ENCODE results near the gene WIPF3.

WIPF3 gene

GRCh38 chr7:29926216-29926615 lies 119.9 kb downstream of the WIPF3 start:
- FAIRE-seq: no peak
- no peak for DNase-seq (ENCODE audit: insufficient read length, low spot score)

DNA sequence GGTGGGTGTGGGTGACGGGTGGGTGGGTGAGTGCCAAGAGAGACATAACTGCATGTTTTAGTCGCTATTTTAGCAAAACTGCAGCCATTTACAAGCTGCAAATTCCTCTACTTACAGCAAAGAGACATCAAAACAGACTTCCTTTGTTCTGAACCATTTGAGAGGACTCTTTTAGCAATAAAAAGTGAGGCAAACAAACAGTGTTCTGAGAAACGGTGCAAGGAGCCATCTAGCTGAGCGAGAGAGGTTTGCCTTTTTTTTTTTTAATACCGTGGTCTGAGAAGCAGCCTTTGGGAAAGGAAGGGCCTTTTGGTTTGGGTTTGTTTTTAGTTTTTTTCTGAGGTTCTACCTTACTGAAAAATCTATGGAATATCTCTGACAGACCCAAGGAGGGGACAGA lies 120.4 kb downstream of the WIPF3 start:
- no peak for FAIRE-seq
- DNase-seq (ENCODE audit: insufficient read length, low spot score): no peak
- TF ChIP-seq TAF1 (IDR thresholded peaks at IDR 0.05; ENCODE audit: low read depth, low read length) (no peak), POLR2AphosphoS5 (IDR thresholded peaks at IDR 0.05; ENCODE audit: low read depth, low read length) (no peak), POLR2A (IDR thresholded peaks at IDR 0.05; ENCODE audit: low read depth, low read length) (no peak), POU2F2 (IDR thresholded peaks at IDR 0.05; ENCODE audit: low read depth, low read length) (no peak)

More at GRCh38 chr7:29926216-29926615, 119.9 kb downstream of the WIPF3 start:
- TF ChIP-seq POU2F2 (IDR thresholded peaks at IDR 0.05; ENCODE audit: low read depth, low read length): no peak
- TF ChIP-seq TAF1 (IDR thresholded peaks at IDR 0.05; ENCODE audit: low read depth, low read length): no peak
- TF ChIP-seq SPI1 (IDR thresholded peaks at IDR 0.05; ENCODE audit: low read depth, low read length): no peak
- TF ChIP-seq POLR2AphosphoS5 (IDR thresholded peaks at IDR 0.05; ENCODE audit: low read depth, low read length): no peak
- no peak for TF ChIP-seq POLR2A (IDR thresholded peaks at IDR 0.05; ENCODE audit: low read depth, low read length)
- no peak for TF ChIP-seq PAX5 (IDR thresholded peaks at IDR 0.05; ENCODE audit: insufficient read depth, low read length, severe bottlenecking)

DNA sequence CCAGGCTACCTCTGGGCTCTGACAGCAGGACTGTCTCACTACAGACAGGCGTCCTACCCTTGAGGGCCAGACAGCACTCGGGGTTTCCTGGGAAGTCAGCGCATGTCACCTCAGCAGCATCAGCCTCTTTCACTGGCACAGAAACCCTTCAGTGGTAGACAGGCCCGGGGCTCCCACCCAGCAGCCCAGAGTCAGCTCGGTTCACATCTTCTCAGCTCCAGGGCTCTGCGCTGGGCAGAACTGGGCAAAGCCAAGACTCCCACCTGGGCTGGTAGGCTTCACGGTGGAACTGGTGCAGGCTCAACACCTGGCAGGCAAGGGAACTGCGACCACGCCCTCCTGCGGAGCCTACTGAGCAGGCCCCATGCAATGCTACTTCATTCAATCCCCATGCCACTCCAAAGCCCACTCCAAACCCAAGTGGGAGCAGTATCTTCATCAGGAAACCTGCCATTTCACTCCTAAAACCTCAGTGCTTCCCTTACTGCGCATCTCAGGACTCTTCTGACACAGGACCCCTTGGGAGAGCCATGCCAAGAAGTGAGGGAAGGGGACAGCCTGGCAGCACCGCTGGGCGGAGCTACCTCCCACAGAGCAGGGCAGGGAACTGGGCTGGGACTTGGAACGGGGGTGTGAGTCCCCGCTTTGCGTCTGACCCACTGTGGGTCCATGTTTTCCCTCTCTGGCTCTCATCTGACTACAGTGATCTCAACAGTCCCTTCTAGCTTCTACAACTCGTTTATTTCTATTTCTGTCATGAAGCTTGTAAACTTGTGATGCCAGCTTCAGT lies 122.9 kb downstream of the WIPF3 start:
- DNase-seq (ENCODE audit: insufficient read length, low spot score): no peak
- TF ChIP-seq TAF1 (IDR thresholded peaks at IDR 0.05; ENCODE audit: low read depth, low read length): no peak
- no peak for TF ChIP-seq POLR2A (IDR thresholded peaks at IDR 0.05; ENCODE audit: low read depth, low read length)
- TF ChIP-seq SPI1 (IDR thresholded peaks at IDR 0.05; ENCODE audit: low read depth, low read length): no peak
- TF ChIP-seq POLR2AphosphoS5 (IDR thresholded peaks at IDR 0.05; ENCODE audit: low read depth, low read length): no peak
- TF ChIP-seq POU2F2 (IDR thresholded peaks at IDR 0.05; ENCODE audit: low read depth, low read length): no peak
- TF ChIP-seq PAX5 (IDR thresholded peaks at IDR 0.05; ENCODE audit: insufficient read depth, low read length, severe bottlenecking): no peak
- no peak for FAIRE-seq

DNA sequence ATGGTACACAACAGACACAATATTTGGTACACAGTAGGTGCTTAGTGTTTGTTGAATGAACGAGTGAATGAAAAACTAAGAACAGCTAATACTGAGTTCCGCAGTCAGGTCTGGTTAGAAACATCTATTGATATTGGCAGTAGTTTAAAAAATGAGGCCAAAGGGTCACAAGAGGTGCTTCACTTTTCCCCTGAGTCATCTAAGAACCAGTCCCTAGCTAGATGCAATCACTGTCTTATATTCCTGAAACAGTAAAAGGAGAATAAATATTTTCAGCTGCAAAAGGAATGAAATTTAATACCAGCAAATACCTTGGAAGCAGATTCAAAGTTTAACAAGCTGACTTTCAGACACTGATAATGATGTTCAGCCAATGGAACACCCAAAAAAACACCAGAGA lies 128.8 kb downstream of the WIPF3 start:
- no peak for DNase-seq (ENCODE audit: insufficient read length, low spot score)
- FAIRE-seq: no peak
- TF ChIP-seq TAF1 (IDR thresholded peaks at IDR 0.05; ENCODE audit: low read depth, low read length) (no peak), POLR2AphosphoS5 (IDR thresholded peaks at IDR 0.05; ENCODE audit: low read depth, low read length) (no peak), POU2F2 (IDR thresholded peaks at IDR 0.05; ENCODE audit: low read depth, low read length) (no peak), POLR2A (IDR thresholded peaks at IDR 0.05; ENCODE audit: low read depth, low read length) (no peak), PAX5 (IDR thresholded peaks at IDR 0.05; ENCODE audit: insufficient read depth, low read length, severe bottlenecking) (no peak), SPI1 (IDR thresholded peaks at IDR 0.05; ENCODE audit: low read depth, low read length) (no peak)

- no peak for FAIRE-seq
- DNase-seq (ENCODE audit: insufficient read length, low spot score): no peak
- no peak for TF ChIP-seq POLR2A (IDR thresholded peaks at IDR 0.05; ENCODE audit: low read depth, low read length)
- TF ChIP-seq PAX5 (IDR thresholded peaks at IDR 0.05; ENCODE audit: insufficient read depth, low read length, severe bottlenecking): no peak
- no peak for TF ChIP-seq POLR2AphosphoS5 (IDR thresholded peaks at IDR 0.05; ENCODE audit: low read depth, low read length)
- no peak for TF ChIP-seq SPI1 (IDR thresholded peaks at IDR 0.05; ENCODE audit: low read depth, low read length)
- TF ChIP-seq POU2F2 (IDR thresholded peaks at IDR 0.05; ENCODE audit: low read depth, low read length): no peak
These were observed 130.8 kb downstream of the WIPF3 start for GRCh38 chr7:29937132-29937531.

DNA sequence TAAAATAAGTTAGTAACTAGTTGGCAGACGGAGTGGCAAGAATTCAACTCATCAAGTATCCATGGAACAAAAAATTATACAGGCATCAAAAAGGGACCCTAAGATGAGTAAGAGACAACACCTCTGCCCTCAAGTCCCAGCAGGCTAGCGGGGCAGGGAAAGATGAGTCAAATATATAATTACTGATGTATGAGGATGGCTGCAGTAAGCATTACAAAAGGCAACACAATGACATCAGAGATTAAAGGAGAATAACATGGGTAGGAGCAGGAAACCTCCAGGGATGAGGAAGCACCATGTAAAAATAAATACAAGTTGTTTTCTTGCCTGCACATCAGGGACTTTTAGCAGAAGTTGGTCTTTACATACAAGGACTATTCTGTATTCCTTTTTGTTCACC lies 133.9 kb downstream of the WIPF3 start:
- no peak for DNase-seq (ENCODE audit: insufficient read length, low spot score)
- no peak for FAIRE-seq
- TF ChIP-seq POLR2AphosphoS5 (IDR thresholded peaks at IDR 0.05; ENCODE audit: low read depth, low read length): no peak
- TF ChIP-seq TAF1 (IDR thresholded peaks at IDR 0.05; ENCODE audit: low read depth, low read length): no peak
- no peak for TF ChIP-seq POLR2A (IDR thresholded peaks at IDR 0.05; ENCODE audit: low read depth, low read length)

GRCh38 chr7:29945259-29945809 lies 139.0 kb downstream of the WIPF3 start:
- TF ChIP-seq POLR2A (IDR thresholded peaks at IDR 0.05; ENCODE audit: low read depth, low read length) (no peak), SPI1 (IDR thresholded peaks at IDR 0.05; ENCODE audit: low read depth, low read length) (no peak), TAF1 (IDR thresholded peaks at IDR 0.05; ENCODE audit: low read depth, low read length) (no peak), POLR2AphosphoS5 (IDR thresholded peaks at IDR 0.05; ENCODE audit: low read depth, low read length) (no peak), POU2F2 (IDR thresholded peaks at IDR 0.05; ENCODE audit: low read depth, low read length) (no peak)
- DNase-seq (ENCODE audit: insufficient read length, low spot score) (no peak), FAIRE-seq (no peak)

- TF ChIP-seq POU2F2 (IDR thresholded peaks at IDR 0.05; ENCODE audit: low read depth, low read length): no peak
- TF ChIP-seq TAF1 (IDR thresholded peaks at IDR 0.05; ENCODE audit: low read depth, low read length): no peak
- no peak for TF ChIP-seq POLR2AphosphoS5 (IDR thresholded peaks at IDR 0.05; ENCODE audit: low read depth, low read length)
- TF ChIP-seq POLR2A (IDR thresholded peaks at IDR 0.05; ENCODE audit: low read depth, low read length): no peak
- no peak for TF ChIP-seq PAX5 (IDR thresholded peaks at IDR 0.05; ENCODE audit: insufficient read depth, low read length, severe bottlenecking)
- no peak for TF ChIP-seq SPI1 (IDR thresholded peaks at IDR 0.05; ENCODE audit: low read depth, low read length)
- peak; percentile 47 for FAIRE-seq
- no peak for DNase-seq (ENCODE audit: insufficient read length, low spot score)
These were observed 140.3 kb downstream of the WIPF3 start for GRCh38 chr7:29946428-29947186.

GRCh38 chr7:29948587-29948986 lies 142.3 kb downstream of the WIPF3 start:
- no peak for FAIRE-seq
- no peak for TF ChIP-seq SPI1 (IDR thresholded peaks at IDR 0.05; ENCODE audit: low read depth, low read length)
- no peak for TF ChIP-seq PAX5 (IDR thresholded peaks at IDR 0.05; ENCODE audit: insufficient read depth, low read length, severe bottlenecking)
- no peak for TF ChIP-seq TAF1 (IDR thresholded peaks at IDR 0.05; ENCODE audit: low read depth, low read length)
- TF ChIP-seq POLR2A (IDR thresholded peaks at IDR 0.05; ENCODE audit: low read depth, low read length): no peak
- no peak for TF ChIP-seq POU2F2 (IDR thresholded peaks at IDR 0.05; ENCODE audit: low read depth, low read length)
- no peak for TF ChIP-seq POLR2AphosphoS5 (IDR thresholded peaks at IDR 0.05; ENCODE audit: low read depth, low read length)

More at GRCh38 chr7:29948587-29948986, 142.3 kb downstream of the WIPF3 start:
- DNase-seq (ENCODE audit: insufficient read length, low spot score): no peak

Measured in GM12891 (cell line).